Left lobe of liver (tissue), 2 donors: ENCODE data around the gene POU5F2. TPM values are rescaled to one million over a fixed set of nuclear protein-coding genes. Genes with fewer than 3 reads are reported as not detected.

Experiments
- ATAC-seq: fragments of 200-7000 bp; cut with Tn5 transposase; one replicate; pipeline ENCODE4 v1.9.1; 2020; ENCODE audit warnings: mild to moderate bottlenecking, moderate library complexity
- DNase-seq: peaks from one replicate; pipeline ENCODE4 v3.0.0-alpha.2; 2020; ENCODE audit warnings: low spot score
- total RNA-seq: library from RNA; stranded (reverse); gene quantifications from one replicate; pipeline ENCODE4 v1.2.1, GENCODE V29; 2021
- donor health status: DM: no; HTN: no; CAD: no; lungs with moderate emphysema.
- donor health status: DM: no; HTN: yes; CAD: no.

Gene POU5F2
- total RNA-seq: 0.38 TPM

GRCh38 chr5:93741136-93741811, at the start of gene POU5F2:
Gene POU5F2 (minus strand): TSS chr5:93741600. CDS start chr5:93741563, 37 bp downstream.
- no peak for DNase-seq
- no peak for ATAC-seq

- ATAC-seq (no peak), DNase-seq (no peak)
These were observed 49.0 kb upstream of the POU5F2 start for GRCh38 chr5:93790401-93790800.

GRCh38 chr5:93789173-93790067, 48.0 kb upstream of the POU5F2 start:
- ATAC-seq: no peak

GRCh38 chr5:93787598-93787997, 46.2 kb upstream of the POU5F2 start:
- DNase-seq: no peak
- ATAC-seq: no peak

More at GRCh38 chr5:93789173-93790067, 48.0 kb upstream of the POU5F2 start:
- no peak for DNase-seq

GRCh38 chr5:93785475-93785874, 44.1 kb upstream of the POU5F2 start:
- ATAC-seq (no peak), DNase-seq (no peak)

GRCh38 chr5:93782978-93783377, 41.6 kb upstream of the POU5F2 start:
- ATAC-seq (no peak), DNase-seq (no peak)

GRCh38 chr5:93777620-93778019, 36.2 kb upstream of the POU5F2 start:
- ATAC-seq (no peak), DNase-seq (no peak)

- ATAC-seq (no peak), DNase-seq (no peak)
These were observed 15.0 kb upstream of the POU5F2 start for GRCh38 chr5:93756372-93756771.

- DNase-seq: no peak
These were observed 14.3 kb upstream of the POU5F2 start for GRCh38 chr5:93755716-93756115.

GRCh38 chr5:93748875-93749397, 7.5 kb upstream of the POU5F2 start:
- ATAC-seq: peak; percentile 39

More at GRCh38 chr5:93755716-93756115, 14.3 kb upstream of the POU5F2 start:
- ATAC-seq: no peak

GRCh38 chr5:93746406-93747056, 5.1 kb upstream of the POU5F2 start:
- no peak for ATAC-seq

More at GRCh38 chr5:93748875-93749397, 7.5 kb upstream of the POU5F2 start:
- no peak for DNase-seq

GRCh38 chr5:93736284-93736683, 5.1 kb downstream of the POU5F2 start:
- ATAC-seq: no peak
- DNase-seq: no peak

More at GRCh38 chr5:93746406-93747056, 5.1 kb upstream of the POU5F2 start:
- no peak for DNase-seq

GRCh38 chr5:93735378-93735777, 6.0 kb downstream of the POU5F2 start:
- ATAC-seq: no peak
- no peak for DNase-seq

- ATAC-seq: no peak
- no peak for DNase-seq
These were observed 9.4 kb downstream of the POU5F2 start for GRCh38 chr5:93731987-93732386.

GRCh38 chr5:93726595-93726994, 14.8 kb downstream of the POU5F2 start:
- DNase-seq: no peak
- no peak for ATAC-seq

GRCh38 chr5:93724791-93725190, 16.6 kb downstream of the POU5F2 start:
- DNase-seq: no peak
- no peak for ATAC-seq

- ATAC-seq: no peak
- DNase-seq: no peak
These were observed 17.7 kb downstream of the POU5F2 start for GRCh38 chr5:93723681-93724080.

GRCh38 chr5:93723005-93723404, 18.4 kb downstream of the POU5F2 start:
- no peak for ATAC-seq
- DNase-seq: no peak

- no peak for DNase-seq
- ATAC-seq: no peak
These were observed 18.8 kb downstream of the POU5F2 start for GRCh38 chr5:93722588-93722987.

- DNase-seq: no peak
These were observed 19.9 kb downstream of the POU5F2 start for GRCh38 chr5:93721511-93721910.

GRCh38 chr5:93721071-93721470, 20.3 kb downstream of the POU5F2 start:
- no peak for DNase-seq
- ATAC-seq: no peak

More at GRCh38 chr5:93721511-93721910, 19.9 kb downstream of the POU5F2 start:
- ATAC-seq: peak; percentile 46
